GM19455 (cell line): Measurements from ENCODE around the gene CTXND2.
"Not testable (repeated sequence)": the region's sequence is repeated elsewhere in the genome, so short reads cannot be mapped to it uniquely, and the experiment has no call there.

ENCODE experiments used
- ATAC-seq: cut with Tn5 transposase; IDR thresholded peaks from one replicate; pipeline ENCODE4 v1.9.1; 2021; ENCODE audit not compliant: unreplicated experiment

The CTXND2 gene

DNA sequence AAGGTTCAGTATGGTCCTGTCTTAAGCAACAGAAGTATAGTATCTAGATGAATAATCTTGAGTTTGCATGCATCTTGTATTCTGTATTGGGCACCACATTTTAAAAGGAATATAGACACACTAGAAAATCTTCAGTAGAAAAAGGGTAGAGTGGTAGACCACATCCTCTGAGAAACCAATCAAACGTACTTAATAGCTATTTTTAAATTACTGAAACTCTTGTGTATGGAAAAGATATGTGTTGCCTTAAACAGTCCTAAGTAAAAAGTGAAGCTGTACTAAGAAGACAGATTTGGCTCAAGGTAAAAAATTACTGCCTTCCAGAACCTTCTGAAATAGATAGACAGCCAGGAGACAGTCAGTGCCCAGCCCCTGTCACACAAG lies 3.1 kb downstream of the CTXND2 start:
- ATAC-seq: no peak

DNA sequence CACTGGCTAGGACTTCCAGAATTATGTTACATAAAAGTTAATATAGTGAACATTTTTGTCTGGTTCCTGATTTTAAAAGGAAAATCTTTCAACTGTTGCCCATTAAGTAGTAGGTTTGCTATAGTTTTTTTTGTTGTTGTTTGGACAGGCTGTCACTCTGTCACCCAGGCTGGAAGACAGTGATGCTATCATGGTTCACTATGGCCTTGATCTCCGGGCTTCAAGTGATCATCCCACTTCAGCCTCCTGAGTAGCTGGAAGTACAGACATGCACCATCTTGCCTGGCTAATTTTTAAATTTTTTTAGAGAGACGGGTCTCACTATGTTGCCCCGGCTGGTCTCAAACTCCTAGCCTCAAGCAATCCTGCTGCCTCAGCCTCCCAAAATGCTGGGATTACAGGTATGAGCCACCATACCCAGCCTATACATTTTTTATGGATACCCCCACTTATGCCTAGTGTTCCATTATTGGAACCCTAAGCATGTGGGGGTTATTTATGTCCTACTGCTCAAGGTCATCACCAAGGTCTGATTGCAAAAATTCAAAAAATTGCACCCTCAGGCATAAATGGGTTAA lies 6.5 kb downstream of the CTXND2 start:
- no peak for ATAC-seq

DNA sequence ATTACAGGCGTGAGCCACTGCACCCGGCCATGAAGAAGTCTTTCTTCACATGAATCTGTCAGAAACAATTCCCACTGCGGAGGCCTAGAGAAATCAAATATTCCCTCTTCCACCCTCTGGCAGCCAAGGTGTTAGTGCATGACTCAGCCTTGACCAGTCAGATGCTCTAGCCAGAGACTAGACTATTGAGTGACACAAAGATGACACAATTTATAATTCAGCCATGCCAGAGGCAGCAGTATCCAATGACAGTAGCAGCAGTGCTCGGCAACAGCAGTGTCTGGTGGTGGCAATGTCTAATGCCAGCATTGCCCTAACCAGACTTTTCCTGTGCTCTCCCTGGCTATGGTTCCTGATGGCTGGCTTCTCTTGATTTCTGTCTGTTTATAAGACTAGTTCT lies 8.7 kb downstream of the CTXND2 start:
- ATAC-seq: no peak

DNA sequence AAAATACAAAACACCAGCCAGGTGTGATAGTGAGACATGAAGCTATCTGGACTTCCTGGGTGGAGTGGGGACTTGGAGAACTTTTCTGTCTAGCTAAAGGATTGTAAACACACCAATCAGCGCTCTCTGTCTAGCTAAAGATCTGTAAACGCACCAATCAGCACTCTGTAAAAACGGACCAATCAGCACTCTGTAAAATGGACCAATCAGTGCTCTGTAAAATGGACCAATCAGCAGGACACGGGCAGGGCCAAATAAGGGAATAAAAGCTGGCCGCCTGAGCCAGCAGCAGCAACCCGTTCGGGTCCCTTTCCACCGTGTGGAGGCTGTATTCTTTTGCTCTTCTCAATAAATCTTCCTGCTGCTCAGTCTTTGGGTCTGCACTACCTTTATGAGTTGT lies 12.9 kb downstream of the CTXND2 start:
- not testable (repeated sequence) for ATAC-seq

DNA sequence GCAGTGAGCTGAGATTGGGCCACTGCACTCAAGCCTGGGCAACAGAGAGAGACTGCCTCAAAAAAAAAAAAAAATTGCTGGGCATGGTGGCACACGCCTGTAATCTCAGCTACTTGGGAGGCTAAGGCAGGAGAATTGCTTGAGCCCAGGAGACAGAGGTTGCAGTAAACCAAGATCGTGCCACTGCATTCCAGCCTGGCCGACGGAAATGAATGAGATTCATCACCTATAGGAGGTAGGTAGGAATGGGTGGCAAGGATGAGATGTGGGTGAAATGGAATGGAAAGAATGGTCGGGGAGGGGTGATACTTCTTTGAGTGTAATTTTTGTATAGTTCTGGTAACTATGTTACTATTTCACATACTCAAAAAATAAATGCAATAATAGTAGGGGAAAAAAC lies 15.4 kb downstream of the CTXND2 start:
- ATAC-seq: no peak

DNA sequence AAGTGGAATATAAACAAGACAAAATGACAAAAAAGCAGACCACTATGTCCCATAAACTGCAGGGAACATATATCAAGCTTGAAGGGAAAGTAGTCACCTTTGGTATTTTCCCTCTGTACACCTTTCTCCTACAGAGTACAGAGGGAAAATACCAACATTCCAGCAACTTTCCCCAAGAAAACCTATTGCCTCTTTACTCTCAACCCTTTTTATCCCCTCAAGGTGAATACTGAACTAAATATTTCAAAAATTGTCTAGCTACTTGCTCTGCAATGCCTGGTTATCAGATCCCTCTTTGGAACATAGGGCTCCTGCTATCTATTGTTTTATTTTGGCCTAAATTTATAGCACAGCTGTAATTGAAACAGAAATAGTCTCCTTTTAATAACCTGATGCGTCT lies 15.8 kb downstream of the CTXND2 start:
- no peak for ATAC-seq

DNA sequence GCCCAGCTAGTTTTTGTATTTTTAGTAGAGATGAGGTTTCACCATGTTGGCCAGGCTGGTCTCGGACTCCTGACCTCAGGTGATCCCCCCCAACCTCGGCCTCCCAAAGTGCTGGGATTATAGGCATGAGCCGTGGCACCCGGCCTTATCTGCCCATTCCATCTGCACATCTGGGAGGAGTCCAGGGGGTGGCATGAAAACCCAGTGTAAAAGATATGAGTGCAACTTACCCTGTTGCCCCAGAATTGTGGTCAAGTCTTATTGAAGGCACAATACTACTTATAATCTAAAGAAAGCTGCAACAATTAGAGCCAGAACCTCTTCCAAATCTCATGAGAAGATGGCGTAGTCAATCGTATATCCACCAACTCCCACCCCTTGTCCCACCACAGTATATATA lies 18.4 kb downstream of the CTXND2 start:
- ATAC-seq: no peak

DNA sequence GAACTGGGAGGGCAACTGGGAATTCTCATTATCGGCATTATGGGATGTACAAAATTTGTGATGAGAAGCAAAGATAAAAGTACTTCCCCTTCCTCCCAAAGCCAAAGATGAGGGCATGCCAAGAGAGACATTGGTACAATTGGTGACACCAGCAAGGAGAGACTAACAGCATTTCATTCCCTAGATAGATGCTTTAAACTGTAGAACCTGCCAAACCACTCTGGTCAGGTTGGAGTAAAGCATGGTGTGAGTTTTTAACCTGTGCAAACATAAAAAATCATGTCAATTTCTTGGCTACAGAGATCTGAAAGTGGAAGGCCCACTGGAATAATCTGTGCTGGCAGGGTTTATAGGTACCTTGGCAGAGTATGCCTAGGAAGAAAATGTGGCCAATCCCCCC lies 19.4 kb downstream of the CTXND2 start:
- no peak for ATAC-seq

DNA sequence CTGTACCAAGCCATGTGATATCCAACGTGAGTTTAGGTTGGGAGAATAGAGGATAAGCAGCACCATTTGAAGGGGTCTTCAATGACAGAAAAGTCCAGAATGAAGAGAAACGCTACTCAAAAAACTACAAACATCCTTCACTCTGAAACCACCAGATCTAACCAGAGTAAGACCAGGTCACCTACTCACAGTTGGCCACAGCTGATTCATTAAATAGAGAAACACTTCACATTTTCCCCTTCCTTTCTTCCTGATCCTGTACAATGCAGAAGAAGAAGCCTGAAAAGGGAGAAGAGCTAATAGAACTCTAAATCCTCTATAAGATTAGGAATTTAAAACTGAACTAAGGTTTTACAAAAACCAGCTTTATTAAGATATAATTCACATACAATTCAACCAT lies 19.9 kb downstream of the CTXND2 start:
- no peak for ATAC-seq

DNA sequence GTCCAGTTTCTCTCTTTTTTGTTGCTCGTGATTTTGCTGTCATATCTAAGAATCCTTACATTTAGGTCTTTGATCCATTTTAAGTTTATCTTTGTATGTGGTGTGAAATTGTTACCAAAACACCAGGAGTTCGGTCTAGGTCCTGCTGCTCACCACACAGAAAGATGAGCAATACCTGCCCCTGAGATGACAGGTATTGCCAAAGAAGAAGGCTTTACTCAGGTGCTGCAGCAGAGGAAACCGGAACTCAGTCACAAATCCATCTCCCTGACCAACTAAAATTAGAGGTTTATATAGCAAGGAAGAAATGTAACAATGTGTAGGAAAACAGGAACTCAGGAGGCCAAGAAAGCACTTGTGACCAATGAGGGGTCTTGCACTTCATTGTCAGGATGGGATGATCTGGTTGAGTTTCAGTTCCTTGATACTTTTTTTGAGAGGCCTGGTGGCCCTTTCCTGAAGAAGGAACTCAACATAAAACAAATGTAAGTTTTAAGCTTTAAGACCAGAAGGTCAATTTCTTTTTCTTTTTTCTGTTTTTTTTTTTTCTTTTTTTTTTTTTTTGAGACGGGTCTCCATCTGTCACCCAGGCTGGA lies 22.7 kb downstream of the CTXND2 start:
- ATAC-seq: no peak

DNA sequence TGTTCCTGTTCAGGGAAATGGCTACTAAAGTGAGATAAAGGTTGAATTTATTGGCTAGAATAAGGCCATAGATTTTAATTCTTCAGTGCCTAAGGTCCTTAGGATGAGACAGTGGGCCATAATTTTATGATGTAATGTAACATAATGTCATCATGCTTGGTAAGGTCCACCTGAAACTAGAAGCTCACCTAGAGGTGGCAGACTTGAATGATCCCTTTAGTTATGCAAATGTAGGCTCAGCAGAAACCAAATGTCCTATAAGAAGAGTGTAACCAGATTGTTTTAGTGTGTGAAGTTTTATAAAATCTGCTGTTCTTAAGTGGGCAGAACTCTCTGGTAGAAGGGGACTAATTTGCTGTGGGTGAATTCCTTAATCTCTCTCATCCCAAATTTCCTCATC lies 25.7 kb downstream of the CTXND2 start:
- ATAC-seq: no peak

DNA sequence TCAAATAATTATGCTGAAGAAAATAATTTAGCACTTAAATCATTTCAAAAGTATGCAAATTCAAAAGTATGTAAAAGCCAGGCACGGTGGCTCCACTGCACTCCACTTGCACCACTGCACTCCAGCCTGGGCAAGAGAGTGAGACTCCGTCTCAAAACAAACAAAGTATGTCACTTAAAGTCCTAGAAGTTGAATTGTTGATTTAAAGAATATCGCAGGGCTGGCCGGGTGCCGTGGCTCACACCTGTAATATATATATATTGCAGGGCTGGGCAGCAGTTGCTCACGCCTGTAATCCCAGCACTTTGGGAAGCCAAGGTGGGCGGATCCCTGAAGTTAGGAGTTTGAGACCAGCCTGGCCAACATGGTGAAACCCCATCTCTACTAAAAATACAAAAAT lies 30.5 kb downstream of the CTXND2 start:
- no peak for ATAC-seq

DNA sequence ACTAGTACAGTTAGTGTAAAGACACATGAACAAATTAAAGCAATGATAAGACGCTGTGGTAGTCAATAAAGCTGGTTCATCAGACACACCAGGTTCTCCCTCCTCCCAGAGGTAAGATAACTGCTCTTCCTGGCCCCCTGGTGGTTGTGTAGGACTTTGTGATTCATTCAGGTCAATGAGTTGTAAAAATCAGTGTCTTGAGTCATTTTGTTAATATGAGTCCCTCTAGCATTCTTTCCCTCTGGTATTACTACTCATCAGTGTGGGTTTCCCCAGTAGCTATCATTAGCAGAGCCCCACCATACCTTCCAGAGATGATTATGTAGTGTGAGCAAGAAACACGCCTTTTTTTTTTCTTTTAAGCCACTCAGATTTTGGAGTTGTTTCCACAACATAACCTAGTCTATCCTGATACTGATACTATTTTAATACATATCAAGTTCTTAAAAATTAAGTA lies 35.6 kb downstream of the CTXND2 start:
- ATAC-seq: no peak

DNA sequence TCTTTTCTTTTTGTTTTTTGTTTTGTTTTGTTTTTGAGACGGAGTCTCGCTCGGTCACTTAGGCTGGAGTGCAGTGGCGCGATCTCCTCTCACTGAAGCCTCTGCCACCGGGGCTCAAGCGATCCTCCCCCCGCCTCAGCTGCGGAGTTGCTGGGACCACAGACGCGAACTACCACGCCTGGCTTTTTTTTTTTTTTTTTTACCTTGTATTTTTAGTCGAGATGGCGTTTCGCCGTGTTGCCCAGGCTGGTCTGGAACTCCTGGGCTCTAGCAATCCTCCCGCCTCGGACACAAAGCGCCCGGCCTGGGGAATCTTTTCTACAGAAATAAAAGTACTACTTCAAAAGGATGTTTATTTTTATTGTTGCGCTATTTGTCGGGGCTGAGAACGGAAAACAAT lies 38.1 kb downstream of the CTXND2 start:
- ATAC-seq: no peak

DNA sequence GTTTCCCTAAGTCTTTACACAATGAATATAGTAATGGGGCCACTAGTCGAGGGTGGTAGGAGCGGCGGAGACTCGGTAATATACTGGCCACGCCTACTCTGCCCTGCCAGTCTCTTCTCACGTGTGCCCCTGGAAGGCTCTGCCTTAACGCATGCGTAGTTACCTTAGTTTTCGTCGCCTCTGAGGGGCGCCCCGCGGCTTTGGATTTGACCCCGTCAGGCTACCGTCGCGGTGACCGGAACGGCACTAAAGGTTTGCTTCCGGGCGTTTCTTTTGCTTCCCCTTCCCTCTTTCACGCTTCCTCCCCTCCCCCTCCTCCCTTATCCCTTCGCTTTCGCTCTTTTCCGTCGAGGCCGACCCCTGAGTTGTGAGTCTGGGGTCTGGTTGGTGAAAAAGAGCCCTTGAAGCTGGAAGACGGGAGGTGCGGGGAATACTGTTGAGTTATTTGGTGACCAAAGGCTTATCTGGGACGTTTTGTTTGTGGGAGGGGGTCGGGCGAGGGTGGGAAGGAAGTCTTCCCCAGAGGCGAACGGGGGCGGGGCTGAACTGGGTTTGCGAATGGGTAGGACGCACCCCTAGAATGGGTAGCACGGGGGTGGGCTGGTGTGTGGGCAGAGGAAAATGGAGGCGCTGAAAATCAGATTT lies 39.3 kb downstream of the CTXND2 start, which contains the start of gene SETDB1:
Gene SETDB1 (plus strand): TSS at position 267 of the 645 bp plus-strand sequence. CDS start 1,352 bp downstream, outside the sequence.
- peak; percentile 88 for ATAC-seq

DNA sequence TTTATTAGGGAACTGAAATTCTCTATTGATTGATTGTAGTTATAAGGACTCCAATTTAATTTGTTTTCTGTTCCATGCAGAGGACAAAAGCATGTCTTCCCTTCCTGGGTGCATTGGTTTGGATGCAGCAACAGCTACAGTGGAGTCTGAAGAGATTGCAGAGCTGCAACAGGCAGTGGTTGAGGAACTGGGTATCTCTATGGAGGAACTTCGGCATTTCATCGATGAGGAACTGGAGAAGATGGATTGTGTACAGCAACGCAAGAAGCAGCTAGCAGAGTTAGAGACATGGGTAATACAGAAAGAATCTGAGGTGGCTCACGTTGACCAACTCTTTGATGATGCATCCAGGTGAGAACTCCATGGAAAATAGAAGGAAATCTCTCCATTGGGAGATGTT lies 40.7 kb downstream of the CTXND2 start:
- no peak for ATAC-seq

DNA sequence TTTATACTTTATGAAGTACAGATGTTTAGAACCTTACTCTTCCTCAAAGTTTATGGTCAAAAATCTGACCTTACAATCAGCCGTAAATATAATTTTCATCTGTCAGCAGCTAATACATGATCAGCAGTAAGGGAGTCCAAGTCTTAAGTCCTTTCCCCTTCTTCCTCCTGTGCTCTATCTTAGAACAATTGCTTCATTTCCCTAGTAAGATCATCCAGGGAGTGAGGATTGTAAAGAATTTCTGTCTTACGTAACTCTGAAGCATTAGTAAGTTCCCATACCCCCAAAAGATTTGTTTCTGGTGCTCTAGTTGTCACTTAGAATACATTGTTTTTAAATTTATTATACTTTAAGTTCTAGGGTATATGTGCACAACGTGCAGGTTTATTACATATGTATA lies 41.4 kb downstream of the CTXND2 start:
- no peak for ATAC-seq

DNA sequence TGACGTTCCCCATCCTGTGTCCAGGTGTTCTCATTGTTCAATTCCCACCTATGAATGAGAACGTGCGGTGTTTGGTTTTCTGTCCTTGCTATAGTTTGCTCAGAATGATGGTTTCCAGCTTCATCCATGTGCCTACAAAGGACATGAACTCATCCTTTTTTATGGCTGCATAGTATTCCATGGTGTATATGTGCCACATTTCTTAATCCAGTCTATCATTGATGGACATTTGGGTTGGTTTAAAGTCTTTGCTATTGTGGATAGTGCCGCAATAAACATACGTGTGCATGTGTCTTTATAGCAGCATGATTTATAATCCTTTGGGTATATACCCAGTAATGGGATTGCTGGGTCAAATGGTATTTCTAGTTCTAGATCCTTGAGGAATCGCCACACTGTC lies 41.8 kb downstream of the CTXND2 start:
- not testable (repeated sequence) for ATAC-seq

DNA sequence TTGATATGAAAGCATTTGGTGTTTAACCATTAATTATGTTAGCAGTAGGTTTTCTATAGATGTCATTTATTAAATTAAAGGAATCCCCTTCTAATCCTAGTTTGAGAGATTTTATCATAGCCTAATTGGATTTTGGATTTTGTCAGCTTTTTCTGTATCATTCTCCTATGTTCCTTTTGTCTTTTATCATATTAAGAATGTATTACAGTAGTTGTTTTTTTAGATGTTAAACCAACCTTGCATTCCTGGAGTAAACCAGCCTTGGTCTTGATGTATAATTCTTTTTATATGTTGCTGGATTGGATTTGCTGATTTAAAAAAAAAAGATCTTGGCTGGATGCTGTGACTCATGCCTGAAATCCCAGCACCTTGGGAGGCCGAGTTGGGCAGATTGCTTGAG lies 44.8 kb downstream of the CTXND2 start:
- ATAC-seq: no peak

DNA sequence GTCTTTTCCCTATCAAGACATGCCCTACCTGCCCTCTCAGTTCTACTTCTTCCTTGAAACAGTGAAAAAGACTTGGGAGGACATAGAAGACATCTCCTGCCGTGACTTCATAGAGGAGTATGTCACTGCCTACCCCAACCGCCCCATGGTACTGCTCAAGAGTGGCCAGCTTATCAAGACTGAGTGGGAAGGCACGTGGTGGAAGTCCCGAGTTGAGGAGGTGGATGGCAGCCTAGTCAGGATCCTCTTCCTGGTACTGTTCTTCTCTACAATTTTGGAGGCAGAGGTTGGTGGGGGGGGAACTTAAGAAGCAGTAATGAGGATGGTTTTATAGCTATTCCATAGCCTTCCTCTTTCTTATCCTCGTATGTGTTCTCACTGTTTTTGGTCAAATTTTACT lies 57.9 kb downstream of the CTXND2 start:
- no peak for ATAC-seq

DNA sequence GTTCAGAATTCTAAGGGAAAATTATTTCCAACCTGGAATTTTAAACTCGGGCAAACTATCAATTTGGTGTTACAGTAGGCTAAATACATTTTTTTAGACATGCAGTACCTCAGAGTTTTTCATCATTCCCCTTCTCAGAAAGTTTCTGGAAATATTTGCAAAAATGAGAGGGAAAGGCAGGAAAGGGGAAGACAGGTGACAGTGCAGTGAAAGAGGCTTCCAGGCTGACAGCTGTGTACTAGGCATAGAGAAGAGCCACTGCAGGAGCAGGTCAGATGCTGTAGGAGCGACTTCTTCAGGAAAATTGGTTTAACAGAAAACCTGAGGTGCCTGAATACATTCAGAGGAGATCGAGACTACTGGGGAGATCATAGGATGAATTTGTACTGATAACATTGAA lies 67.8 kb downstream of the CTXND2 start:
- ATAC-seq: no peak

DNA sequence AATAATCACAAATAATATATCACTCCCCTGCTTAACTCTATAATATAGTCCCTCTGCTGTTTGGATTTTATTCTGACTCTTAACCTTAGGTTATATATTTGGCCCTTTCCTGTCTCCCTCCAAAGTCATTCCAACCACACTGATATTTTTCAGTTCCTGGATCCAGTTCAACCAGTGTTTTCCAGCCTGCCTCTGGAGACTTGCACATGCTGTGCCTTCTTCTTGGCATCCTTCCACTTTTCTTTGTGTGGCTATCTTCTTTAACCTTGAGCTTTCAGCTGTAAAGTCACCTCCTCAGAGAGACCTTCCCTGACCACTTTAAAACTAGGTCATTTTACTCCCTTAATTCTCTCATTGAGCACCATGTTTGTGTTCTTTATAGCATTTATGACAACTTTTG lies 68.3 kb downstream of the CTXND2 start:
- no peak for ATAC-seq

DNA sequence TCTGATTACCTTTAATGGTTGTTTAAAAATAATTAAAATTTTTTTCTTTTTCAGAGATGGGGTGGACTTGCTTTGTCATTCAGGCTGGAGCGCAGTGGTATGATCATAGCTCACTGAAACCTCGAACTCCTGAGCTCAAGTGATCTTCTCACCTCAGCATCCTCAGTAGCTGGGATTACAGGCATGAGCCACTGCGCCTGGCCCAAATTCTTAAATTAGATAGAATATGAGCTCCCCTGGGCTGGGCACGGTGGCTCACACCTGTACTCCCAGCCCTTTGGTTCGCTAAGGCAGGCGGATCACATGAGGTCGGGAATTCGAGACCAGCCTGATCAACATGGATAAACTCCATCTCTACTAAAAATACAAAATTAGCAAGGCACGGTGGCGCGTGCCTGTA lies 70.7 kb downstream of the CTXND2 start:
- no peak for ATAC-seq
